Measurements from ENCODE around the gene SLAMF8. TPM values are rescaled to one million over a fixed set of nuclear protein-coding genes. Genes with fewer than 3 reads are reported as not detected.

The SLAMF8 gene
- total and polyA plus RNA-seq, 2 donors (not counting 1 experiment from before 2014, with no cell fraction given): 0.54 TPM; not detected in 1

- Mint-ChIP-seq H3K27me3 (peaks cover 21% of the 10 kb centered on the region), H3K4me1 (no peaks in the 10 kb centered on the region)
Measured at GRCh38 chr1:159862031-159862430, 35.4 kb downstream of the SLAMF8 start.

GRCh38 chr1:159862557-159862956 lies 35.9 kb downstream of the SLAMF8 start, which contains the start of gene VSIG8:
TSS of gene VSIG8 (minus strand) at chr1:159862657. CDS start at chr1:159862521, 136 bp downstream.
- no peaks in the 10 kb centered on the region for H3K36me3 ChIP-seq (replicated peaks in 1 of 2; ENCODE audit: control extremely low read depth in 1 of 2, control insufficient read depth in 1 of 2, extremely low read depth in 1 of 2, insufficient read depth in 2 of 2, low read length in 1 of 2)
- Mint-ChIP-seq H3K4me1 (no peaks in the 10 kb centered on the region), H3K27me3 (peaks cover 21% of the 10 kb centered on the region), H3K27ac (no peak within 1 kb of the TSS), H3K9me3 (ENCODE audit: insufficient read depth) (no peaks in the 10 kb centered on the region), H3K4me3 (no peak within 1 kb of the TSS)
- H3K27me3 ChIP-seq (replicated peaks in 1 of 4; ENCODE audit: control extremely low read depth in 1 of 4, control insufficient read depth in 3 of 4, insufficient read depth in 4 of 4, low read length in 3 of 4): peaks cover 0 to 5% (median 0%) of the 10 kb centered on the region in 4 experiments
- no peak for ATAC-seq (ENCODE audit: low read depth)
- no peak within 1 kb of the TSS for H3K27ac ChIP-seq (ENCODE audit: low read length in 2 of 2)
- H2AFZ ChIP-seq (ENCODE audit: insufficient read depth, low read depth, low read length, poor library complexity, severe bottlenecking): no peak within 1 kb of the TSS
- no peaks in the 10 kb centered on the region for H4K20me1 ChIP-seq (ENCODE audit: control insufficient read depth, insufficient read depth, low read length, poor library complexity, severe bottlenecking)
- ChIA-PET CTCF (no interaction called here), POLR2A (interaction anchor here (0.6 kb wide), 1 partner anchor 154 kb away, joined by 4 read pairs; no protein-coding TSS in a partner anchor)
- no peak within 1 kb of the TSS for H3K4me3 ChIP-seq (ENCODE audit: control extremely low read depth in 1 of 5, extremely low read depth in 1 of 5, insufficient read depth in 1 of 5, low read depth in 2 of 5, low read length in 4 of 5)
- 74% methylated on average over 4 of the region's 4 CpGs for WGBS (ENCODE audit: insufficient coverage)
- no peaks in the 10 kb centered on the region for H3K9me3 ChIP-seq (ENCODE audit: control extremely low read depth in 1 of 3, control insufficient read depth in 2 of 3, insufficient read depth in 1 of 3, low read length in 2 of 3)
- H3K4me1 ChIP-seq (ENCODE audit: control insufficient read depth in 2 of 2, insufficient read depth in 2 of 2, low read length in 2 of 2): no peaks in the 10 kb centered on the region
- intact Hi-C loops (cut with micrococcal nuclease): no loop called here
- no peak within 1 kb of the TSS for H3K9ac ChIP-seq (ENCODE audit: low read length)
- no peak for DNase-seq
- H3K79me2 ChIP-seq (ENCODE audit: control insufficient read depth, insufficient read depth, low read length): no peaks in the 10 kb centered on the region
- H3K4me2 ChIP-seq (replicated peaks; ENCODE audit: low read depth, low read length, poor library complexity, severe bottlenecking): no peak within 1 kb of the TSS
- TF ChIP-seq, protein P1, sequence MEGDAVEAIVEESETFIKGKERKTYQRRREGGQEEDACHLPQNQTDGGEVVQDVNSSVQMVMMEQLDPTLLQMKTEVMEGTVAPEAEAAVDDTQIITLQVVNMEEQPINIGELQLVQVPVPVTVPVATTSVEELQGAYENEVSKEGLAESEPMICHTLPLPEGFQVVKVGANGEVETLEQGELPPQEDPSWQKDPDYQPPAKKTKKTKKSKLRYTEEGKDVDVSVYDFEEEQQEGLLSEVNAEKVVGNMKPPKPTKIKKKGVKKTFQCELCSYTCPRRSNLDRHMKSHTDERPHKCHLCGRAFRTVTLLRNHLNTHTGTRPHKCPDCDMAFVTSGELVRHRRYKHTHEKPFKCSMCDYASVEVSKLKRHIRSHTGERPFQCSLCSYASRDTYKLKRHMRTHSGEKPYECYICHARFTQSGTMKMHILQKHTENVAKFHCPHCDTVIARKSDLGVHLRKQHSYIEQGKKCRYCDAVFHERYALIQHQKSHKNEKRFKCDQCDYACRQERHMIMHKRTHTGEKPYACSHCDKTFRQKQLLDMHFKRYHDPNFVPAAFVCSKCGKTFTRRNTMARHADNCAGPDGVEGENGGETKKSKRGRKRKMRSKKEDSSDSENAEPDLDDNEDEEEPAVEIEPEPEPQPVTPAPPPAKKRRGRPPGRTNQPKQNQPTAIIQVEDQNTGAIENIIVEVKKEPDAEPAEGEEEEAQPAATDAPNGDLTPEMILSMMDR (IDR thresholded peaks at IDR 0.05): no peak
- TF ChIP-seq EZH2 (IDR thresholded peaks at IDR 0.05; ENCODE audit: borderline replicate concordance, insufficient read depth, low read depth, low read length, poor library complexity, severe bottlenecking): no peak

More at GRCh38 chr1:159862031-159862430, 35.4 kb downstream of the SLAMF8 start:
- Histone ChIP-seq H2AFZ (ENCODE audit: insufficient read depth, low read depth, low read length, poor library complexity, severe bottlenecking) (no peak overlapping the region), H4K20me1 (ENCODE audit: control insufficient read depth, insufficient read depth, low read length, poor library complexity, severe bottlenecking) (no peaks in the 10 kb centered on the region), H3K4me2 (replicated peaks; ENCODE audit: low read depth, low read length, poor library complexity, severe bottlenecking) (no peak overlapping the region), H3K4me3 (ENCODE audit: control extremely low read depth in 1 of 5, extremely low read depth in 1 of 5, insufficient read depth in 1 of 5, low read depth in 2 of 5, low read length in 4 of 5) (no peak overlapping the region), H3K9ac (ENCODE audit: low read length) (no peak overlapping the region), H3K36me3 (replicated peaks in 1 of 2; ENCODE audit: control extremely low read depth in 1 of 2, control insufficient read depth in 1 of 2, extremely low read depth in 1 of 2, insufficient read depth in 2 of 2, low read length in 1 of 2) (no peaks in the 10 kb centered on the region), H3K27me3 (replicated peaks in 1 of 4; ENCODE audit: control extremely low read depth in 1 of 4, control insufficient read depth in 3 of 4, insufficient read depth in 4 of 4, low read length in 3 of 4) (peaks cover 0 to 5% (median 0%) of the 10 kb centered on the region in 4 experiments), H3K4me1 (ENCODE audit: control insufficient read depth in 2 of 2, insufficient read depth in 2 of 2, low read length in 2 of 2) (no peaks in the 10 kb centered on the region), H3K27ac (ENCODE audit: low read length in 2 of 2) (no peak overlapping the region), H3K9me3 (ENCODE audit: control extremely low read depth in 1 of 3, control insufficient read depth in 2 of 3, insufficient read depth in 1 of 3, low read length in 2 of 3) (no peaks in the 10 kb centered on the region), H3K79me2 (ENCODE audit: control insufficient read depth, insufficient read depth, low read length) (no peaks in the 10 kb centered on the region)
- POLR2A ChIA-PET: no interaction called here
- no peak overlapping the region for H3K4me3 Mint-ChIP-seq
- TF ChIP-seq EZH2 (IDR thresholded peaks at IDR 0.05; ENCODE audit: borderline replicate concordance, insufficient read depth, low read depth, low read length, poor library complexity, severe bottlenecking): no peak
- TF ChIP-seq, protein P1 (IDR thresholded peaks at IDR 0.05): no peak
- no peak for ATAC-seq (ENCODE audit: low read depth)
- no peak overlapping the region for H3K27ac Mint-ChIP-seq
- 56% methylated on average over 4 of the region's 5 CpGs for WGBS (ENCODE audit: insufficient coverage)
- H3K9me3 Mint-ChIP-seq (ENCODE audit: insufficient read depth): no peaks in the 10 kb centered on the region
- intact Hi-C loops (cut with micrococcal nuclease): no loop called here
- DNase-seq: no peak
- CTCF ChIA-PET: no interaction called here
